HepG2 (cell line): ENCODE measurements around the gene HHIPL1. TPM values are rescaled to one million over a fixed set of nuclear protein-coding genes. Genes with fewer than 3 reads are reported as not detected.

ENCODE experiments used
- CREM ChIP-seq, 2 experiments: sonication (generic) in 1 of 2; formaldehyde crosslinking in 1 of 2; IDR thresholded peaks; 2 replicates each; pipeline versions ENCODE4 v1.4.0 to v1.6.1; 2016 to 2020; ENCODE audit warnings: antibody characterized with exemption in 1 of 2, mild to moderate bottlenecking in 1 of 2, missing genetic modification reagents in 1 of 2
- MAFF ChIP-seq: IDR thresholded peaks from 2 replicates; pipeline ENCODE4 v1.6.1; 2011; ENCODE audit warnings: low read depth, low read length, improper control_type of control experiment
- PBX3 ChIP-seq: sonication (generic); formaldehyde crosslinking; IDR thresholded peaks from 2 replicates; pipeline ENCODE4 v1.8.1; 2023; ENCODE audit warnings: missing genetic modification reagents, inconsistent platforms, borderline replicate concordance
- SIN3B ChIP-seq: fragments of 150-350 bp; IDR thresholded peaks from 2 replicates; pipeline ENCODE4 v1.6.1; 2014; ENCODE audit warnings: low read length
- ZBTB44 ChIP-seq: sonication (generic); formaldehyde crosslinking; IDR thresholded peaks from 2 replicates; pipeline ENCODE4 v1.4.0; 2020; ENCODE audit warnings: missing genetic modification reagents
- ZKSCAN8 ChIP-seq: IDR thresholded peaks from 2 replicates; pipeline ENCODE4 v1.6.1; 2016; ENCODE audit warnings: borderline replicate concordance, missing genetic modification reagents, missing compliant biosample characterization
- ZNF280D ChIP-seq: sonication (generic); formaldehyde crosslinking; IDR thresholded peaks from 2 replicates; pipeline ENCODE4 v1.5.1; 2020; ENCODE audit warnings: mild to moderate bottlenecking, missing genetic modification reagents
- ZNF382 ChIP-seq: sonication (generic); formaldehyde crosslinking; IDR thresholded peaks from 2 replicates; pipeline ENCODE4 v1.5.0; 2020; ENCODE audit warnings: missing genetic modification reagents, mild to moderate bottlenecking, borderline replicate concordance
- ZNF496 ChIP-seq: sonication (generic); formaldehyde crosslinking; IDR thresholded peaks from 2 replicates; pipeline ENCODE4 v1.8.1; 2023; ENCODE audit warnings: mild to moderate bottlenecking, moderate library complexity, missing genetic modification reagents; ENCODE audit not compliant: insufficient replicate concordance
- ZSCAN12 ChIP-seq: sonication (generic); formaldehyde crosslinking; IDR thresholded peaks from 2 replicates; pipeline ENCODE4 v1.9.0; 2021; ENCODE audit warnings: mild to moderate bottlenecking, missing genetic modification reagents
- polyA plus RNA-seq, 8 experiments: library from polyadenylated mRNA; depleted of rRNA in 3 of 8; stranded (reverse) in 7 of 8; unstranded in 1 of 8; fragments of >200 nt; fragmentation: Illumina TruSeq in 4 of 8; extraction: Trizol in 4 of 8; gene quantifications; 2 replicates each; pipeline versions ENCODE4 v1.2.1 to v1.2.3, GENCODE V29; 2011 to 2016; ENCODE audit warnings: low read depth in 4 of 8, missing spikeins in 1 of 8, mixed read lengths in 1 of 8; ENCODE audit not compliant: insufficient read depth in 1 of 8
- total RNA-seq, 5 experiments: library from RNA; depleted of rRNA; stranded (reverse); fragments of >200 nt; fragmentation: Illumina TruSeq; extraction: Trizol; gene quantifications; 2 replicates each; pipeline ENCODE4 v1.2.3, GENCODE V29; 2016; ENCODE audit warnings: low read depth in 1 of 5

The HHIPL1 gene
- total and polyA plus RNA-seq, 2 of the 13 experiments (the other 11 are each of a cell fraction or from before 2014, with no cell fraction given), result not detected

GRCh38 chr14:99707420-99707819, 62.5 kb downstream of the HHIPL1 start (continued):
- no peak for TF ChIP-seq ZNF280D (CRISPR knock-in tag)
- TF ChIP-seq MAFF, result no peak
- TF ChIP-seq ZKSCAN8 (CRISPR knock-in tag), result no peak
- no peak for TF ChIP-seq ZSCAN12 (CRISPR knock-in tag)
- TF ChIP-seq ZBTB44 (CRISPR knock-in tag), result no peak
- TF ChIP-seq ZNF382 (CRISPR knock-in tag), result no peak
- no peak for TF ChIP-seq PBX3 (CRISPR knock-in tag)
- no peak for TF ChIP-seq ZNF496
- no peak for TF ChIP-seq SIN3B
- no peak for TF ChIP-seq CREM (IDR thresholded peaks at IDR 0.05)
- TF ChIP-seq CREM (CRISPR knock-in tag; IDR thresholded peaks at IDR 0.05), result no peak
